Measurements from ENCODE around the gene COX7C.

The COX7C gene

DNA sequence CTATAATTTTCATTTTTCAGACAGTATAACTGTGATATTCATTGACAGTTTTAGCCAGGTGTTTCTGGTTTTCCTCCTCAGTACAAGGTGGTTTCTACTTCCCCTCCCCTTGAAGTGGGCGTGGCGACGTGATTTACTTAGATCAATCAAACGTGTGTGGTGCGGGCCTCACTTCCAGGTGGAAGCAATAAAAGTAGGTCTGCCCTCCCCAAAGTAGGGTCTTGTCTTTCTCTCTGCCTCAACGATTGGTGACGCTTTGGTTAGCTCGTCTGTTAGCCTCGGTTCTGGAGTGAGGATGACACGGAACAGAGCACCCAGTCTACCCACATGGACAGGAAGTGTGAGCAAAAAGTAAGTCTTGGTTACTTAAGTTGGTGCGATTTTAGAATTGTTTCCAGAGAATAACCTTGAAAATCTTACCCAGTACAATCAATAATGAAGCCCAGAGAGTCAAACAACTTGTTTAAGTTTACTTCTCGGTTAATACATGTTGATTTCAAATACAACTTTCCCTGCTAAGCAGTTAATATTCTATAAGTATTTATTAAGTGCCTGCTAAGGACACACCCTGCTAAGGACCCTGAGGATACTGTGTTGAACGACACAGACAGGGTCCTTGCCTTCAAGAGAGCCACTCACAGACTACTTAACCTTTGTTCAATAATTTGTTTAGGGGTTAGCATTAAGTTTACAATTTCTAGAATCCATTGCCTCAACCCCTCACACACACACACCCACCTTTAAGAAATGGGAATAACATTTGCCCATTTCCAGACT lies 48.4 kb downstream of the COX7C start:
- peak; percentile 21 for DNase-seq

DNA sequence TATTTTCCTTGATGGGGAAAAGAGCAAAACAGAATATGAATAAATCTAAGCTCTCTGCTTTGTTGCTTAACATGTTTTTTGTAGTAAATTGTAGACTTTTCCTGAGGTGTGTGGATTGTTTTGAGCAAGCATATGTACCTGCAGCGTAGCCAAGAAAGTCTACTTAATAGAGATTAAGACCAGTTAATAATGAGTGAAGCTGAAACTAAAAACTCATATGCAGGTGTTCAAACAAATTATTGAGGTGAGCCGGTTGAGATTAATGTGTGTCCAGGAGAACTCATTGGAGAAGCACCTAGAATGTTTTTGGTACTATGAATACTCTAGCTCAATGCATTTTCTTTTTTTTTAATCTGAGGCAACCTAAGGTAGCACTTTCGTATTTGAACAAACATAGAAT lies 49.2 kb downstream of the COX7C start:
- DNase-seq: no peak
